Upper lobe of left lung (tissue), 4 donors: ENCODE measurements around the gene MRPS23.

Experiments
- CTCF ChIP-seq, 6 experiments: fragments of 450-650 bp in 4 of 6; fragments of 200-600 bp in 2 of 6; sonication (generic) in 2 of 6; IDR thresholded peaks; one replicate each; pipeline ENCODE4 v1.5.1; 2016 to 2019; ENCODE audit warnings: antibody characterized with exemption in 6 of 6
- EP300 ChIP-seq, 4 donors: sonication (generic); formaldehyde crosslinking; IDR thresholded peaks; one replicate each; pipeline ENCODE4 v1.5.1; 2017; ENCODE audit warnings: antibody characterized with exemption in 4 of 4, control low read depth in 2 of 4

- TF ChIP-seq CTCF (IDR thresholded peaks at IDR 0.05) (no peak), EP300 (IDR thresholded peaks at IDR 0.05) (no peak)
These were observed 19.9 kb upstream of the MRPS23 start for GRCh38 chr17:57869617-57870282.
